Esophagus squamous epithelium (tissue), 4 donors: ENCODE data around the gene PEX6.

Experiments
- POLR2A ChIP-seq, 4 donors: fragments of 450-650 bp; IDR thresholded peaks; one replicate each; pipeline ENCODE4 v1.6.1; 2017; ENCODE audit warnings: antibody characterized with exemption in 4 of 4, mild to moderate bottlenecking in 4 of 4, moderate library complexity in 3 of 4
- TF ChIP-seq, protein P1 (sequence below), 6 experiments: fragments of 450-650 bp in 4 of 6; fragments of 200-600 bp in 2 of 6; sonication (generic) in 2 of 6; IDR thresholded peaks; one replicate each; pipeline ENCODE4 v1.5.1; 2016 to 2019; ENCODE audit warnings: antibody characterized with exemption in 6 of 6, mild to moderate bottlenecking in 4 of 6, moderate library complexity in 4 of 6

- TF ChIP-seq, protein P1, sequence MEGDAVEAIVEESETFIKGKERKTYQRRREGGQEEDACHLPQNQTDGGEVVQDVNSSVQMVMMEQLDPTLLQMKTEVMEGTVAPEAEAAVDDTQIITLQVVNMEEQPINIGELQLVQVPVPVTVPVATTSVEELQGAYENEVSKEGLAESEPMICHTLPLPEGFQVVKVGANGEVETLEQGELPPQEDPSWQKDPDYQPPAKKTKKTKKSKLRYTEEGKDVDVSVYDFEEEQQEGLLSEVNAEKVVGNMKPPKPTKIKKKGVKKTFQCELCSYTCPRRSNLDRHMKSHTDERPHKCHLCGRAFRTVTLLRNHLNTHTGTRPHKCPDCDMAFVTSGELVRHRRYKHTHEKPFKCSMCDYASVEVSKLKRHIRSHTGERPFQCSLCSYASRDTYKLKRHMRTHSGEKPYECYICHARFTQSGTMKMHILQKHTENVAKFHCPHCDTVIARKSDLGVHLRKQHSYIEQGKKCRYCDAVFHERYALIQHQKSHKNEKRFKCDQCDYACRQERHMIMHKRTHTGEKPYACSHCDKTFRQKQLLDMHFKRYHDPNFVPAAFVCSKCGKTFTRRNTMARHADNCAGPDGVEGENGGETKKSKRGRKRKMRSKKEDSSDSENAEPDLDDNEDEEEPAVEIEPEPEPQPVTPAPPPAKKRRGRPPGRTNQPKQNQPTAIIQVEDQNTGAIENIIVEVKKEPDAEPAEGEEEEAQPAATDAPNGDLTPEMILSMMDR (IDR thresholded peaks at IDR 0.05), result peak in 3 of 6 experiments; percentile 10 to 24 (median 21)
- TF ChIP-seq POLR2A (IDR thresholded peaks at IDR 0.05), result peak in 1 of 4 donors; percentile 79
Measured at GRCh38 chr6:42984001-42984923, 5.3 kb upstream of the PEX6 start, which contains the start of gene PPP2R5D.
